ENCODE results near the gene ZNF823.

The ZNF823 gene

GRCh38 chr19:11693505-11694499 is 44.9 kb downstream of the ZNF823 start:
- peak overlapping the region; percentile 74 for H3K4me3 ChIP-seq (ENCODE audit: low read depth, low read length)
- peak; percentile 36 for TF ChIP-seq CTCF (IDR thresholded peaks at IDR 0.05; ENCODE audit: control insufficient read depth, extremely low read depth, insufficient read depth)
- peak; percentile 35 for DNase-seq (ENCODE audit: low read depth)

GRCh38 chr19:11692127-11692790 is 46.5 kb downstream of the ZNF823 start:
- H3K4me3 ChIP-seq (ENCODE audit: low read depth, low read length) = no peak overlapping the region
- TF ChIP-seq CTCF (IDR thresholded peaks at IDR 0.05; ENCODE audit: control insufficient read depth, extremely low read depth, insufficient read depth) = no peak
- no peak for DNase-seq (ENCODE audit: low read depth)

GRCh38 chr19:11685676-11686650 is 52.8 kb downstream of the ZNF823 start:
- no peak for TF ChIP-seq CTCF (IDR thresholded peaks at IDR 0.05; ENCODE audit: control insufficient read depth, extremely low read depth, insufficient read depth)
- DNase-seq (ENCODE audit: low read depth) = no peak
- no peak overlapping the region for H3K4me3 ChIP-seq (ENCODE audit: low read depth, low read length)

GRCh38 chr19:11684987-11685675 is 53.6 kb downstream of the ZNF823 start:
- DNase-seq (ENCODE audit: low read depth) = no peak
- no peak overlapping the region for H3K4me3 ChIP-seq (ENCODE audit: low read depth, low read length)
- no peak for TF ChIP-seq CTCF (IDR thresholded peaks at IDR 0.05; ENCODE audit: control insufficient read depth, extremely low read depth, insufficient read depth)

- DNase-seq (ENCODE audit: low read depth) = no peak
- no peak overlapping the region for H3K4me3 ChIP-seq (ENCODE audit: low read depth, low read length)
- no peak for TF ChIP-seq CTCF (IDR thresholded peaks at IDR 0.05; ENCODE audit: control insufficient read depth, extremely low read depth, insufficient read depth)
These were observed 58.0 kb downstream of the ZNF823 start for GRCh38 chr19:11680689-11681302.
